Neural progenitor cell (in vitro differentiated cells): ENCODE data around the gene SHH. TPM values are rescaled to one million over a fixed set of nuclear protein-coding genes. Genes with fewer than 3 reads are reported as not detected.

Source experiments
- DNase-seq: peaks from one replicate; pipeline ENCODE4 v3.0.0-alpha.2; 2016; ENCODE audit warnings: low spot score
- H2AFZ ChIP-seq: fragments of 200-600 bp; sonication (generic); replicated peaks from 2 replicates; pipeline ENCODE4 v1.6.1; 2016; ENCODE audit warnings: antibody characterized with exemption
- H3F3A ChIP-seq: fragments of 200-600 bp; sonication (generic); 2 replicates; pipeline ENCODE4 v1.6.1; 2016; ENCODE audit warnings: antibody characterized with exemption, low read depth
- H3K27ac ChIP-seq: fragments of 200-600 bp; sonication (generic); 2 replicates; pipeline ENCODE4 v1.5.1; 2016; ENCODE audit warnings: mild to moderate bottlenecking
- H3K27me3 ChIP-seq: fragments of 200-600 bp; sonication (generic); 2 replicates; pipeline ENCODE4 v1.6.1; 2016; ENCODE audit warnings: mild to moderate bottlenecking, moderate library complexity
- H3K36me3 ChIP-seq: fragments of 200-600 bp; sonication (generic); 2 replicates; pipeline ENCODE4 v1.5.1; 2016
- H3K4me1 ChIP-seq: fragments of 200-600 bp; sonication (generic); 2 replicates; pipeline ENCODE4 v1.6.1; 2016; ENCODE audit warnings: mixed run types
- H3K4me2 ChIP-seq: fragments of 200-600 bp; sonication (generic); 2 replicates; pipeline ENCODE4 v1.6.1; 2016
- H3K4me3 ChIP-seq: fragments of 200-600 bp; sonication (generic); 2 replicates; pipeline ENCODE4 v1.5.1; 2016
- H3K79me2 ChIP-seq: fragments of 200-600 bp; sonication (generic); 2 replicates; pipeline ENCODE4 v1.6.1; 2016; ENCODE audit warnings: low read depth
- H3K9ac ChIP-seq: fragments of 200-600 bp; sonication (generic); 2 replicates; pipeline ENCODE4 v1.6.1; 2016
- H3K9me3 ChIP-seq: fragments of 200-600 bp; sonication (generic); 2 replicates; pipeline ENCODE4 v1.5.1; 2016; ENCODE audit warnings: low read depth
- H4K20me1 ChIP-seq: fragments of 200-600 bp; sonication (generic); 2 replicates; pipeline ENCODE4 v1.6.1; 2016; ENCODE audit warnings: low read depth
- H3K27ac Mint-ChIP-seq: 3 replicates; pipeline ENCODE4 v1.8.0; 2021; ENCODE audit warnings: mixed read lengths
- H3K27me3 Mint-ChIP-seq: 2 replicates; pipeline ENCODE4 v1.8.0; 2022; ENCODE audit warnings: low read depth, mild to moderate bottlenecking, inconsistent platforms, moderate library complexity, mixed read lengths; ENCODE audit not compliant: insufficient read depth
- H3K36me3 Mint-ChIP-seq: 3 replicates; pipeline ENCODE4 v1.8.0; 2021; ENCODE audit warnings: mixed read lengths
- H3K4me1 Mint-ChIP-seq: 3 replicates; pipeline ENCODE4 v1.8.0; 2021; ENCODE audit warnings: mixed read lengths
- H3K4me3 Mint-ChIP-seq: 3 replicates; pipeline ENCODE4 v1.8.0; 2021; ENCODE audit warnings: mild to moderate bottlenecking, moderate library complexity, mixed read lengths
- H3K9me3 Mint-ChIP-seq: 3 replicates; pipeline ENCODE4 v1.8.0; 2020; ENCODE audit warnings: mixed read lengths
- EZH2 ChIP-seq: fragments of 200-600 bp; sonication (generic); IDR thresholded peaks from 2 replicates; pipeline ENCODE4 v1.6.1; 2017; ENCODE audit warnings: antibody characterized with exemption, mild to moderate bottlenecking, moderate library complexity
- EZH2phosphoT487 ChIP-seq: fragments of 200-600 bp; sonication (generic); IDR thresholded peaks from 2 replicates; pipeline ENCODE4 v1.6.1; 2017; ENCODE audit warnings: antibody characterized with exemption
- total RNA-seq: library from RNA; depleted of rRNA; stranded (reverse); fragments of >200 nt; gene quantifications from 2 replicates; pipeline ENCODE4 v1.2.3, GENCODE V29; 2015; ENCODE audit warnings: low replicate concordance
- TF ChIP-seq, protein P1 (sequence below): fragments of 200-600 bp; sonication (generic); IDR thresholded peaks from 2 replicates; pipeline ENCODE4 v1.5.1; 2017; ENCODE audit warnings: antibody characterized with exemption, mild to moderate bottlenecking

SHH gene
- total RNA-seq, 1 donor from 2014 or later, result not detected

DNA sequence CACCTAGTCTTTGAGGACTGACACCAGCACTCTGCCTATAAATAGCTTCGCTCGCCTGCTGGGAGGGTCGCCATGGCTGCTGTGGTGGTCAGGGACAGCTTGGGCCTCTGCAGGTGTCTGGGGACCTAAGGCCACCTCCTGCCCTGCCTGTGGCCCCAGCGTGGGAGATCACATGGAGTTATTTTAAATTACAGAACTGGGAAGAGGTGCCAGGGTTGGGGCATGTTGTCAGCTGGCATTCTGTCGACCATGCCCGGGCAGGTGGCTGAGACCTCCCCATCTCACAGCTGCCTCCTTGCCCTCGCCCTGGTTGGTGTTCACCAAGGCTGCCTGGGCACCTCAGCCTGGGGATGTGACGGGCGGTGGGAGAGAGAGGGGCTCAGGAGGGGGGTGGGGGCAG lies 18.1 kb downstream of the SHH start:
- H3K4me1 Mint-ChIP-seq, result peaks cover 2% of the 10 kb centered on the region
- H3K9me3 Mint-ChIP-seq, result peaks cover 4% of the 10 kb centered on the region
- no peaks in the 10 kb centered on the region for H3K36me3 Mint-ChIP-seq
- H2AFZ ChIP-seq, result no peak overlapping the region
- no peak overlapping the region for H3K4me3 Mint-ChIP-seq
- TF ChIP-seq, protein P1, sequence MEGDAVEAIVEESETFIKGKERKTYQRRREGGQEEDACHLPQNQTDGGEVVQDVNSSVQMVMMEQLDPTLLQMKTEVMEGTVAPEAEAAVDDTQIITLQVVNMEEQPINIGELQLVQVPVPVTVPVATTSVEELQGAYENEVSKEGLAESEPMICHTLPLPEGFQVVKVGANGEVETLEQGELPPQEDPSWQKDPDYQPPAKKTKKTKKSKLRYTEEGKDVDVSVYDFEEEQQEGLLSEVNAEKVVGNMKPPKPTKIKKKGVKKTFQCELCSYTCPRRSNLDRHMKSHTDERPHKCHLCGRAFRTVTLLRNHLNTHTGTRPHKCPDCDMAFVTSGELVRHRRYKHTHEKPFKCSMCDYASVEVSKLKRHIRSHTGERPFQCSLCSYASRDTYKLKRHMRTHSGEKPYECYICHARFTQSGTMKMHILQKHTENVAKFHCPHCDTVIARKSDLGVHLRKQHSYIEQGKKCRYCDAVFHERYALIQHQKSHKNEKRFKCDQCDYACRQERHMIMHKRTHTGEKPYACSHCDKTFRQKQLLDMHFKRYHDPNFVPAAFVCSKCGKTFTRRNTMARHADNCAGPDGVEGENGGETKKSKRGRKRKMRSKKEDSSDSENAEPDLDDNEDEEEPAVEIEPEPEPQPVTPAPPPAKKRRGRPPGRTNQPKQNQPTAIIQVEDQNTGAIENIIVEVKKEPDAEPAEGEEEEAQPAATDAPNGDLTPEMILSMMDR, result no peak
- TF ChIP-seq EZH2phosphoT487 (no peak), EZH2 (no peak)
- H3K4me1 ChIP-seq, result no peaks in the 10 kb centered on the region
- DNase-seq, result no peak
- no peaks in the 10 kb centered on the region for H3K36me3 ChIP-seq
- H3K79me2 ChIP-seq, result no peaks in the 10 kb centered on the region
- H3F3A ChIP-seq, result peaks cover 5% of the 10 kb centered on the region
- H3K27ac ChIP-seq, result no peak overlapping the region
- no peak overlapping the region for H3K27ac Mint-ChIP-seq
- no peaks in the 10 kb centered on the region for H3K9me3 ChIP-seq
- peaks cover 25% of the 10 kb centered on the region for H3K27me3 Mint-ChIP-seq
- no peak overlapping the region for H3K4me3 ChIP-seq
- peaks cover 44% of the 10 kb centered on the region for H3K27me3 ChIP-seq
- no peaks in the 10 kb centered on the region for H4K20me1 ChIP-seq
- no peak overlapping the region for H3K4me2 ChIP-seq
- H3K9ac ChIP-seq, result no peak overlapping the region

DNA sequence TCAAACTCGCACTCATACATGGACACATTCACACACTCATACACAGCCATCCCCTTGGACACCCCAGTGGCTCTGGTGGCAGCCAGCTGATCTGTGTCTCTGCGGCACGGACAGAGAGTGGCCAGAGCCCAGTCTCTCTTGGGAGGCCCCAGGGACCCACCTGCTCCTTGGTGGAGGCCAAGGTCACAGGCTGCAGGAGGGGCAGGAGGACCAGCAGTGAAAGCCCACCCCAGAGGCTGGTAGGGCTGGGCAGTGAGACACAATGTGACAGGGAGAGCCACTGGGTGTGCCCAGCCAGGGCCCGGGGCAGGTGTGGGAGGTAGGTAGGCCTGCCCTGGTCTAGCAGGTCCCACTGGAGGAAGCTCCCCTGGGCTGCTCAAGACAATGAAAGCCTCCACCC lies 18.5 kb downstream of the SHH start:
- no peak overlapping the region for H3K27ac ChIP-seq
- peaks cover 24% of the 10 kb centered on the region for H3K27me3 Mint-ChIP-seq
- H3K9ac ChIP-seq, result no peak overlapping the region
- H3K27ac Mint-ChIP-seq, result no peak overlapping the region
- H3K4me3 ChIP-seq, result no peak overlapping the region
- no peak overlapping the region for H3K4me3 Mint-ChIP-seq
- H3K4me1 Mint-ChIP-seq, result peaks cover 2% of the 10 kb centered on the region
- H3K36me3 ChIP-seq, result no peaks in the 10 kb centered on the region
- peaks cover 5% of the 10 kb centered on the region for H3F3A ChIP-seq
- H3K27me3 ChIP-seq, result peaks cover 39% of the 10 kb centered on the region
- no peak overlapping the region for H2AFZ ChIP-seq
- no peaks in the 10 kb centered on the region for H3K4me1 ChIP-seq
- no peak overlapping the region for H3K4me2 ChIP-seq
- DNase-seq, result no peak
- no peaks in the 10 kb centered on the region for H3K79me2 ChIP-seq
- no peaks in the 10 kb centered on the region for H3K9me3 ChIP-seq
- no peaks in the 10 kb centered on the region for H4K20me1 ChIP-seq
- TF ChIP-seq EZH2, result no peak
- TF ChIP-seq, protein P1, result no peak
- no peak for TF ChIP-seq EZH2phosphoT487
- H3K36me3 Mint-ChIP-seq, result no peaks in the 10 kb centered on the region
- H3K9me3 Mint-ChIP-seq, result peaks cover 4% of the 10 kb centered on the region

DNA sequence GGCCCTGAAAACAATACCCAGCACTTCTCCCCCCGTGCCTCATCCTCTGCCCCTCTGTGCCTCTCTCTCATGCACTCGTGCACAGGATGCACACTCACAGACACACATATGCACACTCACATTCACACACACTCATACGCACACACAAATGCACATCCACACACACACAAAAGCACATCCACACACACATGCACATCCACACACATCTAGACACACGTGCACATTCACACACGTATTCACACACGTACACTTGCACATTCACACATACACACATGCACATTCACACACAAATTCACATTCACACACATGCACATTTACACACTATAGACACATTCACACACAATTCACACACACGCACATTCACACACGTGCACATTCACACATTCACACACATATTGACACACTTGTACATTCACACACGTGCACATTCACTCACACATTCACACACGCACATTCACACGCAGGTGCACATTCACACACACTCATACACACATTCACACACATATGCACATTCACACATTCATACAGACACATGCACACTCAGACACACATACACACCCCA lies 19.2 kb downstream of the SHH start:
- Histone ChIP-seq H3K4me3 (no peak overlapping the region), H4K20me1 (no peaks in the 10 kb centered on the region), H3F3A (peaks cover 5% of the 10 kb centered on the region), H3K79me2 (no peaks in the 10 kb centered on the region), H3K4me2 (no peak overlapping the region), H3K9ac (no peak overlapping the region), H3K4me1 (no peaks in the 10 kb centered on the region), H3K27me3 (peaks cover 32% of the 10 kb centered on the region), H3K36me3 (no peaks in the 10 kb centered on the region), H2AFZ (no peak overlapping the region), H3K27ac (no peak overlapping the region), H3K9me3 (no peaks in the 10 kb centered on the region)
- H3K36me3 Mint-ChIP-seq, result no peaks in the 10 kb centered on the region
- H3K27ac Mint-ChIP-seq, result no peak overlapping the region
- peaks cover 4% of the 10 kb centered on the region for H3K9me3 Mint-ChIP-seq
- no peak for DNase-seq
- no peaks in the 10 kb centered on the region for H3K4me1 Mint-ChIP-seq
- TF ChIP-seq EZH2, result no peak
- H3K4me3 Mint-ChIP-seq, result no peak overlapping the region
- H3K27me3 Mint-ChIP-seq, result peaks cover 20% of the 10 kb centered on the region

DNA sequence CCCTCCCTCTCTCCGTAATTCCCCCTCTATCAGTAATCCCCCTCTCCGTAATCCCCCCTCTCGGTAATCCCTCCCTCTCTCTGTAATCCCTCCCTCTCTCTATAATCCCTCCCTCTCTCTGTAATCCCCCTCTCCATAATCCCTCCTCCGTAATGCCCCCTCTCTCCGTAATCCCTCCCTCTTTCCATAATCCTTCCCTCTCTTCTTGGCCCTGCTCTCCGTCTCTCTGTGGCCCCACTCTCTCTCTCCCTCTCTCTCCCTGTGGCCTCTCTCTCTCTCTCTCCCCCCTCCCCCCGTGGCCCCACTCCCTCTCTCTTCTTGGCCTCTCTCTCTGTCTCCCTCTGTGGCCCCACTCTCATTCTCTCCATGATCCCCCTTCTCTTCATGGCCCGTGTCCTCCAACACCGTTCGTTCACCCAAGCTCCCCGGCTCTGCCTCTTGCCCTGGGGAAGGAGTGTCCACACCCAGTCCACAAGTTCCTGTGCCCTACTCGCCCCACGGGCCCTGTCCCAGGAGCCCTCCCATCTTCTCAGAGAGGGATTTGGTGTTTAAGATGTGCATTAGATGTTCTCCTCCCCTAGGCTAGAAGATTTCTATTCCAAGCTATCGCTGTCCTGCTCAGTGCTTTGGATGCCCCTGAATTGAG lies 19.8 kb downstream of the SHH start:
- Mint-ChIP-seq H3K9me3 (peaks cover 7% of the 10 kb centered on the region), H3K4me1 (peaks cover 5% of the 10 kb centered on the region), H3K27me3 (peaks cover 16% of the 10 kb centered on the region), H3K27ac (no peak overlapping the region), H3K36me3 (peaks cover 3% of the 10 kb centered on the region), H3K4me3 (no peak overlapping the region)
- Histone ChIP-seq H3K9me3 (no peaks in the 10 kb centered on the region), H3K4me3 (no peak overlapping the region), H3K4me2 (no peak overlapping the region), H3K79me2 (no peaks in the 10 kb centered on the region), H3K4me1 (no peaks in the 10 kb centered on the region), H3K27ac (no peak overlapping the region), H3F3A (peaks cover 5% of the 10 kb centered on the region), H3K9ac (no peak overlapping the region), H3K27me3 (peaks cover 32% of the 10 kb centered on the region), H2AFZ (no peak overlapping the region), H4K20me1 (no peaks in the 10 kb centered on the region), H3K36me3 (no peaks in the 10 kb centered on the region)
- TF ChIP-seq EZH2, result no peak
- TF ChIP-seq EZH2phosphoT487, result no peak
- TF ChIP-seq, protein P1, result no peak
- no peak for DNase-seq
